ENCODE results near the gene AP4E1.
"Not testable (repeated sequence)": the region's sequence is repeated elsewhere in the genome, so short reads cannot be mapped to it uniquely, and the experiment has no call there.

The AP4E1 gene

DNA sequence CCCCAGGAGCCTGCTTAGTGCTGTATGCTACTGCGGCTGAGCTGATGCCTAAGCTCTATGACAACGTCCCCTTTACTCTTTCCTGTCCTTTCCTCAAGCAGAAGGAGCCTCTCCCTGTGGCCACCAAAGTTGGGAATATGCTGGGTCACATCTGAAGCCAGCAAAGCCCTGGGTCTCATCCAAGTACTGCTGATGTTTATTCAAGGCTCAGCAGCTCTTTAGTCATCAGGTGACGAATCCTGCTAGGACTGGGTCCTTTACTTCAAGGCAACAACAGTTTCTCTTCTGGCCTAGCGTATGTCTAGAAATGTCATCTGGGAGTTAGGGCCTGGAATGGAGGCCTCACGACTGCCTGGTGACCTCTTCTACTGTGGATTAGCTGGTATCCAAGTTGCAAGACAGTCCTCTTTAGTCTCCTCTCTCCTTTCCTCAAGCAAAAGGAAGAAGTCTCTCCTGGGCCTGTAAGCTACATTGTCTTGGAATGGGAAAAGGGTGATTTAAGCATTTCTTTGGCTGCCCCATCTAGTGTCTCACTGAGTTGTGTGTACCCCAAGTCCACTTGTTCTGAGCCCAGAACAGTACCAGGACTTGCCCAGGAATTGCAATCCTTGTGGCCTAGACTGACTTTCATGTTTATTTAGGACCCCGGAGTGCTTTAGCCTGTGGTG is 122.3 kb downstream of the AP4E1 start:
- DNase-seq = no peak

DNA sequence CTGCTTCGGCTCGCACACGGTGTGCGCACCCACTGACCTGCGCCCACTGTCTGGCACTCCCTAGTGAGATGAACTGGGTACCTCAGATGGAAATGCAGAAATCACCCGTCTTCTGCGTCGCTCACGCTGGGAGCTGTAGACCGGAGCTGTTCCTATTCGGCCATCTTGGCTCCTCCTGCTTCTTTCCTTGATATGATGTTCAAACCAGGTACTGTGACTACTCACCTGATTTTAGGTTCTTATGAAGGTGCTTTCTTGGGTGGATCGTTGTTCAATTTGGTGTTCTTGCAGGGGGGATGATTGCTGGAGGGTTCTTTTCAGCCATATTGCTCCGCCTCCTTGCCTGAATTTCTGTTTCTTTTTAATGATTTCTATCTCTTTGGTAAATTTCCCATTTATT is 129.0 kb downstream of the AP4E1 start:
- DNase-seq = not testable (repeated sequence)

DNA sequence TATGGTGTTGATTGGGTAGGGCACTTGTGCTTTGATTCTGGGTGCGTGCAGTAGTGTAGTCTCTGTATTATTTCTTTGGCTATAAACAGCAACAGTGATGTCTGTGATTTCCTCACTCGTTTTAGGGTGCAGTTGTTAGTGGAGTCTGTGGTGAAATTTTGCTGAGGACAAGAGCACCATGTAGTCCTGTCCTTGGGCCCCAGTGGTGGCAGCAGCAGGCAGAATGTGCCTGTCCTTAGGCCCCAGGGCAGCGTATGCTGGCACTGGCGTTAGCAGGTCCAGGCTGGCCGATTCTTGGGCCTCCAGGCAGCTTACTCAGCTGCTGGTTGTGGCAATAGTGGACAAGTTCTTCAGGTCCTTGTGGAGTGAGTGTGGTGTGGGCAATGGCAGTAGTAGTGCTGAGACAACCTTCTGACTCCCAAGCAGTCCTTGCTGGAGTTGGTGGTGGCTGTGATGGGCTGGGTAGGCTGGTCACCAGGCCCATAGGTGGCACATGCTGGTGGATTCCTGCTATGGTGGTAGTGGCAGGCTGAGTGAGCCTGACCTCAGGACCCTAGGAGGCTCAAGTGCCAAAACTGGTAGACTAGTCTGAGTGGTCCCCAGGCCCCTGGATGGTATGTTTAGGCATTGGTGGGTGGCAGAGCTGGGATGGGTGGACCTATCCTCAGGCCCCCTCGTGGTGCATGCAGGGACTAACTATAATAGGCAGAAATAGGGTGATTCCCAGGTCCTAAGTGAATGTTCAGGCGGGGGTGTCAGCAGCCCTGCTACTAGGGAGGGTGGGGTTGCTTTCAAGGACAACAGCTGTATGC is 129.9 kb downstream of the AP4E1 start:
- DNase-seq = no peak

- DNase-seq = no peak
Measured at GRCh38 chr15:51038974-51039319, 130.5 kb downstream of the AP4E1 start.

DNA sequence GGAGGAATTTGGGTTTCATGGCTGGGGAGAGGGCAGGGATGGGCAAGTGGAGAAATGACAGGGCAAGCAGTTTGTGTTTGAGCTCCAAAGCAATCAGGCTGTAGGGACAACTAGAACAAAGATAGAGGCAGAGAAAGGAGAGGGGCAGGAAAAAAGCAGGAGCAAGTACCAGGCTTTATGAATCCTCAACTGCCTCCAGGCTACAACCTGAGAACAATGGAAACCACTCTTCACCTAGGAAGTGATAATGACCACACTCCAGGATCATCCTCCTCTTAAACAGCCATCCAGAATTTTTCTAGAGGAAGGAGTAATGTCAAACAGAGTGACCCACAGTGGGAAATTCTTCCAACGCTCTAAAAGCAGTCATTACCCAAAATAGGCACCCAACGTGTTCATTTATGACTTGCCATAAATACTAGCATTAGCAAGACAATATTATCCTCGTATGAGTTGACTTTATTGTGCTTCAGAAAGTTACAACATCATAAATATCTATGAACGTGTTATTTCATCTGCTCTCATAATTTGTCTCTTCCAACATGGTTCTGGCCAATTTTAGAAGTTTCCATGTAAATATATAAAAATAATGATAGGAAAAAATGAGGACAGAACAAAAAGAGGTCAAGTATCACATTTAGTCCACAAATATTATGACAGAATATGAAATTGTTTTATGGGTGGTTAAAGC is 135.7 kb downstream of the AP4E1 start:
- DNase-seq = no peak

DNA sequence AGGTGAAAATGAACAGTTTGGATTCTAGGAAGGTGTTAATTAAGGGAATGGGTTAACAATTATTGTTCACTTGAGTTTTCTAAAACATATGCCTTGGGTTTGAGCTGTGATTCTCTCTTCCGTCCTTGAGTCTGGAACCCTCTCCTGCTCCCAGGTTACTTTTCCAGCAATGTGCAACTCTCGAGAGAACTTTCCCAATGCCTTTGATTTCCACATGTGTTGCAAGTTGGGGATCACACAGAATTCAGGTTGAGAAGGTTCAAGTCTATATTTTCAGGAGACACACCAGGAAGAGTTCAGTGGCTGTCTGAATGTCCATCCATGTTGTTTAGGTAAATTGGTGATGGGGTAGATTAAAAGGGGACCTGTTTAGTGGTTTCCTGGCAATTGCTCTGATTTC is 137.5 kb downstream of the AP4E1 start:
- DNase-seq = no peak

DNA sequence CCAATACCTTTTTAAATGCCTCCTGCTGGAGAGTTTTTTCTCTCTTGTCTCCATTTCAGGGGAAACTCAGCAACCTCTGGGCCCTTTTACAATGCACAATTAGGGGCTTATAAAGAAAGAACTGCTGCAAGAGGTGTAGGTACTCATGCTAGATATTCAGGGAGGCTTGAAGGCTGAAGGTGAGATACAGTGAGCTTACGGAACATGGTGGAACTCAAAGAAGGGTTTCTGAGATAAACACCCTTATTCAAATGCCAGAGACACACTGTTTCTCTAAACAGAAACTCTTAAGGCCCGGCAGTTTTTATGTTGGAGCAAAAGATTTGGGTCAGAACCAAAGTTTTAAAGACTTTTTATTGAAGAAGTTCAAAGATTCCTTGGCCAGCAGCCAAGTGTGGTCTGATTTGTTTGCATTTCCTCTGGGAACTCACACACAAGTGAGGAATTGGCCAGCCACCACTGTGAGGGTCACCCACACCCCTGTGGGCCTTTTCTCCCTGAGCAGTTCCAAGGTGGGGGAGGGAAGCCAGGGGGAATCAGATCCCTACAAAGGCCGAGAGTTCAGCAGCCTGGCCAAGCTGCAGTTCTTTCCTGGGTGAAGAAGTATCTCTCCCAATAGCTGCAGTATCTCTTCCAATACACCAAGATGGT is 138.4 kb downstream of the AP4E1 start:
- no peak for DNase-seq

- DNase-seq = no peak
Measured at GRCh38 chr15:51048308-51048707, 139.8 kb downstream of the AP4E1 start.

DNA sequence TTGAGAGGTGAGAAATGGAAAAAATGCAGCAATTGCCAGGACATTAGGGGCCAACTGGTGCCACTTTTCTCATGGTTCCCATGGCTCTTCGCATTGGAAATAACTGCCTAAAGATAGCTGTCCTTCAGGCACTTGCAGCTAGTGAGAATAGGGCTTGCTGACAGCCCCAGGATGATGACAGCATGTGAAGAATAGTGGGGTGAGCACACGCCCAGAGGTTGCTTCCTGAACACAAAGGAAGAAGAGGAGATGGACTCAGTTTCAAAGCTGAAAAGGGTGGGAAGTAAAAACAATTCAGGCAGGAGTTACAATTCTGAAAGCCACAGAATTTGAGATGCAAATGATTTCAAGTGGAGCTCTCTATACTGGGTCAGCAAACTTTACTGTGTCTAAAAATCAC is 140.6 kb downstream of the AP4E1 start:
- no peak for DNase-seq

DNA sequence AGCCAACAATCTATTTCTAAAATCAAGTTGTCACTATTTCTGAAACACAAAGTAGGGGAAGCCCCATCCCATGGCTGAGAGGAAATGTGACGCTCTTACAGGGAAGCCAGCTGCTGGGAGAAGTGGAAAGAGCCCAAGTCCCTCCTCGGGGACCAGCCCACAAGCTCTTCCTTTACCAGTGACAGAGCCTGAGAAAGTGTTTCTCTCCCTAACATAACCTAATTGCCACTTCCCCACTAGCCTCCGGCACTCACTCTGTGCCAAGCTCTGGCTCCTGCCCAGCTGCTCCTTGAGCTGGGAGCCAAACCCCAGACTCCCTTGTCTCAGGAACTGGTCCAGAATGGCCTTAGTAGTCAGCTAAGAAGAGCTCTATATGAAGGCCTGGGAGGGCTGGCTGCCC is 143.3 kb downstream of the AP4E1 start:
- DNase-seq = no peak

DNA sequence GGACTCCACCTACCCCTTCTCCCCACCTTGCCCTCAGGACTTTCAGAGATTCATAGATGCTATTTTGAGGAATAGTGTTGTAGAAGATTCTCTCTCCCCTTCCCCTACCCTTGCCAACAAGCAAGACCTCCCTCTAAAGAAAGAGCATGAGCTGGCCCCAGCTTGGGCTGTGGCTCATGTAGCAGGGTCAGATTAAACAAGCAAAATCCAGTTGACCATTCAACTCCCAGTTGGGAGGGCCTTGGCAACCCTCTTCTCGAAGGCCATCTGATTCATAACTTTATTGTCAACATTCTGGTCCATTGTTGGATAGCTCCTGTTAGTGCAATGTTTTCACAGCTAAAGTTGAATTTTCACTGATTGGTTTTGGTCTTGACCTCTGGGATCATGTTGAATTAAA is 145.1 kb downstream of the AP4E1 start:
- DNase-seq = no peak

DNA sequence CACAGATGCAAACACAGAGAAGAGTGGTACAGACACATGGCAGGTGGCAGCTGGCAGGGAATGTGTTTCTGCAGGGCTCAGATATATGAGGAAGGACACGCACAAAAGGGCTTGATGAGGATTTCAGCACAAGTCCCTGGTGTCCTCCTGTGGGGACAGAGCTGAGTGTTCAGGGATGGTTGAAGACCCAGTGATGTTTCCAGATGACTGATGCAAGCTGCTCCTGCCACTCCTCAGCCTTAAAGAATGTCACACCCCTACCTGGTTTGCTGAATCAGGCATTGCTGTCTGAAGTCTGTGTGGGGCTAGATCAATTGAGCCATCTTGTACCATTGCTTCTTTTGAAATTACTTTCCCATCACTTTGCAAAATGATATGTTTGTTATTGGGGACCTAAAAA is 146.1 kb downstream of the AP4E1 start:
- no peak for DNase-seq
